PC-9 (cell line): ENCODE data around the gene ABCA1. TPM values are rescaled to one million over a fixed set of nuclear protein-coding genes. Genes with fewer than 3 reads are reported as not detected.
A peak's percentile ranks its signal among the peaks of the same experiment; 100 is the strongest.

ENCODE experiments used
- BruUV-seq: library from RNA; stranded (reverse); fragments of 400-500 nt; replicated peaks from 2 replicates; lab custom pipeline; 2021; lab: Mats Ljungman, UMichigan
- CTCF ChIA-PET: fragments of 300-600 bp; sonication (Branson Sonifier 250); formaldehyde crosslinking; loops from one replicate; lab custom pipeline; 2022; ENCODE audit warnings: antibody characterized with exemption; lab: Charles Lee
- POLR2A ChIA-PET: fragments of 300-600 bp; sonication (Branson Sonifier 250); formaldehyde crosslinking; loops from one replicate; lab custom pipeline; 2022; ENCODE audit warnings: antibody characterized with exemption; ENCODE audit not compliant: unreplicated experiment; lab: Charles Lee
- DNase-seq, 2 experiments: peaks; one replicate each; pipeline versions ENCODE4 v3.0.0 to v3.0.0-alpha.2; 2015 to 2022; ENCODE audit warnings: mixed read lengths in 1 of 2
- H2AFZ ChIP-seq: fragments of 200-600 bp; sonication (generic); 2 replicates; pipeline ENCODE4 v1.8.1; 2017; ENCODE audit warnings: antibody characterized with exemption
- H3F3A ChIP-seq: fragments of 200-600 bp; sonication (generic); 2 replicates; pipeline ENCODE4 v1.8.1; 2017; ENCODE audit warnings: antibody characterized with exemption, mild to moderate bottlenecking, low read depth; ENCODE audit not compliant: insufficient read depth
- H3K27ac ChIP-seq: fragments of 200-600 bp; sonication (generic); 2 replicates; pipeline ENCODE4 v1.6.1; 2016; ENCODE audit warnings: mixed run types
- H3K27me3 ChIP-seq: fragments of 200-600 bp; sonication (generic); 2 replicates; pipeline ENCODE4 v1.6.1; 2016; ENCODE audit warnings: low read depth, mixed run types; ENCODE audit not compliant: insufficient read depth
- H3K36me3 ChIP-seq: fragments of 200-600 bp; sonication (generic); 2 replicates; pipeline ENCODE4 v1.6.1; 2016; ENCODE audit warnings: low read depth, mixed run types
- H3K4me1 ChIP-seq: fragments of 200-600 bp; sonication (generic); replicated peaks from 2 replicates; pipeline ENCODE4 v1.6.1; 2016; ENCODE audit warnings: mixed run types; ENCODE audit not compliant: insufficient read depth
- H3K4me2 ChIP-seq: fragments of 200-600 bp; sonication (generic); 2 replicates; pipeline ENCODE4 v1.6.1; 2017; ENCODE audit warnings: mixed run types
- H3K4me3 ChIP-seq: fragments of 200-600 bp; sonication (generic); 2 replicates; pipeline ENCODE4 v1.6.1; 2016; ENCODE audit warnings: mixed run types
- H3K79me2 ChIP-seq: fragments of 200-600 bp; sonication (generic); 2 replicates; pipeline ENCODE4 v1.6.1; 2017; ENCODE audit warnings: low read depth, mixed run types
- H3K9me2 ChIP-seq: fragments of 200-600 bp; sonication (generic); 2 replicates; pipeline ENCODE4 v1.8.1; 2017; ENCODE audit warnings: mild to moderate bottlenecking; ENCODE audit not compliant: insufficient read depth
- H3K9me3 ChIP-seq: fragments of 200-600 bp; sonication (generic); 2 replicates; pipeline ENCODE4 v1.8.1; 2016; ENCODE audit warnings: low read depth; ENCODE audit not compliant: insufficient read depth
- H4K20me1 ChIP-seq: fragments of 200-600 bp; sonication (generic); 2 replicates; pipeline ENCODE4 v1.8.1; 2017; ENCODE audit not compliant: insufficient read depth
- CTCF ChIP-seq: fragments of 200-600 bp; sonication (generic); conservative IDR thresholded peaks from 2 replicates; pipeline ENCODE4 v1.6.1; 2017; ENCODE audit warnings: mixed run types, antibody characterized with exemption, mild to moderate bottlenecking, moderate library complexity
- EZH2 ChIP-seq: fragments of 200-600 bp; sonication (generic); IDR thresholded peaks from 2 replicates; pipeline ENCODE4 v1.8.0; 2017; ENCODE audit warnings: antibody characterized with exemption, low read depth
- intact Hi-C: fragments of 100-400 bp; cut with micrococcal nuclease; formaldehyde crosslinking; loops from one replicate; pipeline ENCODE4 v1.10.0; 2022; ENCODE audit not compliant: unreplicated experiment
- total RNA-seq: library from RNA; stranded (reverse); gene quantifications from 2 replicates; pipeline ENCODE4 v1.2.3, GENCODE V29; 2021

The ABCA1 gene
- total RNA-seq, 1 experiment from 2014 or later, result 38.3 TPM

- no TSS peak for BruUV-seq
These were observed 42.5 kb upstream of the ABCA1 start for GRCh38 chr9:104970271-104970987.

GRCh38 chr9:104969116-104969515 is 41.2 kb upstream of the ABCA1 start:
- peak overlapping the region; percentile 85 for H3K4me2 ChIP-seq

More at GRCh38 chr9:104970271-104970987, 42.5 kb upstream of the ABCA1 start:
- Histone ChIP-seq H3K9me2 (no peaks in the 10 kb centered on the region), H3K4me2 (no peak overlapping the region), H3K36me3 (no peaks in the 10 kb centered on the region), H4K20me1 (no peaks in the 10 kb centered on the region), H3K4me3 (no peak overlapping the region), H3K9me3 (no peaks in the 10 kb centered on the region), H3K27me3 (no peaks in the 10 kb centered on the region), H3K27ac (no peak overlapping the region), H3F3A (peaks cover 14% of the 10 kb centered on the region), H2AFZ (no peak overlapping the region), H3K79me2 (no peaks in the 10 kb centered on the region), H3K4me1 (peaks cover 26% of the 10 kb centered on the region)
- intact Hi-C loops, result loop anchor here (10.0 kb wide), 2 partner anchors 94 to 106 kb away; no protein-coding TSS in a partner anchor
- TF ChIP-seq EZH2, result no peak
- TF ChIP-seq CTCF, result no peak
- no peak for DNase-seq
- ChIA-PET CTCF (interaction anchor here (0.6 kb wide), 1 partner anchor 18 kb away, joined by 4 read pairs; no protein-coding TSS in a partner anchor), POLR2A (no interaction called here)

More at GRCh38 chr9:104969116-104969515, 41.2 kb upstream of the ABCA1 start:
- H3K4me1 ChIP-seq, result peaks cover 26% of the 10 kb centered on the region
- H3K27me3 ChIP-seq, result no peaks in the 10 kb centered on the region
- peak overlapping the region; percentile 85 for H3K27ac ChIP-seq
- ChIA-PET POLR2A (no interaction called here), CTCF (no interaction called here)
- no peaks in the 10 kb centered on the region for H3K36me3 ChIP-seq
- intact Hi-C loops, result loop anchor here (10.0 kb wide), 1 partner anchor 276 kb away; the partner anchor contains the start of gene SLC44A1
- H3K9me2 ChIP-seq, result no peaks in the 10 kb centered on the region
- H4K20me1 ChIP-seq, result no peaks in the 10 kb centered on the region
- peak overlapping the region; percentile 94; the same call in 1 of the 2 replicates for H2AFZ ChIP-seq
- H3K79me2 ChIP-seq, result no peaks in the 10 kb centered on the region
- no TSS peak for BruUV-seq
- peaks cover 14% of the 10 kb centered on the region for H3F3A ChIP-seq
- TF ChIP-seq CTCF (no peak), EZH2 (no peak)
- no peak for DNase-seq
- peak overlapping the region; percentile 99 for H3K4me3 ChIP-seq
- H3K9me3 ChIP-seq, result no peaks in the 10 kb centered on the region
